DND-41 (cell line): Measurements from ENCODE around the gene SYNPO.

Source experiments
- ATAC-seq: fragments of 200-7000 bp; cut with Tn5 transposase; 3 replicates; pipeline ENCODE4 v1.9.1; 2021; ENCODE audit warnings: low read depth; ENCODE audit not compliant: insufficient read depth
- DNase-seq: peaks from one replicate; pipeline ENCODE4 v3.0.0-alpha.2; 2020
- H2AFZ ChIP-seq: 2 replicates; pipeline ENCODE4 v1.6.0; 2012; ENCODE audit warnings: low read depth, low read length
- H3K27ac ChIP-seq: 2 replicates; pipeline ENCODE4 v1.5.1; 2012; ENCODE audit warnings: low read length, inconsistent platforms
- H3K27me3 ChIP-seq: fragments of 200-600 bp; sonication (generic); 2 replicates; pipeline ENCODE4 v1.6.0; 2012; ENCODE audit warnings: low read length, mild to moderate bottlenecking, inconsistent platforms; ENCODE audit not compliant: insufficient read depth, poor library complexity
- H3K36me3 ChIP-seq: 2 replicates; pipeline ENCODE4 v1.5.1; 2012; ENCODE audit warnings: low read length, inconsistent platforms; ENCODE audit not compliant: insufficient read depth
- H3K4me1 ChIP-seq: 2 replicates; pipeline ENCODE4 v1.5.1; 2012; ENCODE audit warnings: mild to moderate bottlenecking, low read length; ENCODE audit not compliant: insufficient read depth
- H3K4me2 ChIP-seq: 2 replicates; pipeline ENCODE4 v1.6.0; 2012; ENCODE audit warnings: mild to moderate bottlenecking, moderate library complexity, low read length, inconsistent platforms; ENCODE audit not compliant: insufficient read depth
- H3K4me3 ChIP-seq, 2 experiments: fragments of 200-600 bp in 1 of 2; shearing (Covaris generic) in 1 of 2; 2 replicates each; pipeline ENCODE4 v1.5.1; 2012 to 2016; ENCODE audit warnings: inconsistent platforms in 2 of 2, low read length in 2 of 2, mild to moderate bottlenecking in 2 of 2, low read depth in 1 of 2, moderate library complexity in 1 of 2
- H3K79me2 ChIP-seq: 2 replicates; pipeline ENCODE4 v1.6.0; 2012; ENCODE audit warnings: low read length, inconsistent platforms; ENCODE audit not compliant: insufficient read depth
- H3K9ac ChIP-seq: 2 replicates; pipeline ENCODE4 v1.6.0; 2012; ENCODE audit warnings: low read depth, mild to moderate bottlenecking, inconsistent platforms, low read length, moderate library complexity
- H3K9me3 ChIP-seq: 2 replicates; pipeline ENCODE4 v1.5.1; 2012; ENCODE audit warnings: low read length, moderate library complexity, mild to moderate bottlenecking, inconsistent platforms; ENCODE audit not compliant: insufficient read depth, severe bottlenecking
- H4K20me1 ChIP-seq: 2 replicates; pipeline ENCODE4 v1.6.0; 2012; ENCODE audit warnings: low read length; ENCODE audit not compliant: insufficient read depth
- CTCF ChIP-seq: IDR thresholded peaks from 2 replicates; pipeline ENCODE4 v1.5.1; 2012; ENCODE audit warnings: borderline replicate concordance, low read length, moderate library complexity, mild to moderate bottlenecking; ENCODE audit not compliant: poor library complexity, severe bottlenecking; ENCODE audit errors: extremely low read depth
- EZH2 ChIP-seq: IDR thresholded peaks from 3 replicates; pipeline ENCODE4 v1.6.1; 2012; ENCODE audit warnings: borderline replicate concordance, low read depth, mild to moderate bottlenecking, moderate library complexity, low read length, inconsistent platforms; ENCODE audit not compliant: severe bottlenecking

SYNPO gene, protein sequence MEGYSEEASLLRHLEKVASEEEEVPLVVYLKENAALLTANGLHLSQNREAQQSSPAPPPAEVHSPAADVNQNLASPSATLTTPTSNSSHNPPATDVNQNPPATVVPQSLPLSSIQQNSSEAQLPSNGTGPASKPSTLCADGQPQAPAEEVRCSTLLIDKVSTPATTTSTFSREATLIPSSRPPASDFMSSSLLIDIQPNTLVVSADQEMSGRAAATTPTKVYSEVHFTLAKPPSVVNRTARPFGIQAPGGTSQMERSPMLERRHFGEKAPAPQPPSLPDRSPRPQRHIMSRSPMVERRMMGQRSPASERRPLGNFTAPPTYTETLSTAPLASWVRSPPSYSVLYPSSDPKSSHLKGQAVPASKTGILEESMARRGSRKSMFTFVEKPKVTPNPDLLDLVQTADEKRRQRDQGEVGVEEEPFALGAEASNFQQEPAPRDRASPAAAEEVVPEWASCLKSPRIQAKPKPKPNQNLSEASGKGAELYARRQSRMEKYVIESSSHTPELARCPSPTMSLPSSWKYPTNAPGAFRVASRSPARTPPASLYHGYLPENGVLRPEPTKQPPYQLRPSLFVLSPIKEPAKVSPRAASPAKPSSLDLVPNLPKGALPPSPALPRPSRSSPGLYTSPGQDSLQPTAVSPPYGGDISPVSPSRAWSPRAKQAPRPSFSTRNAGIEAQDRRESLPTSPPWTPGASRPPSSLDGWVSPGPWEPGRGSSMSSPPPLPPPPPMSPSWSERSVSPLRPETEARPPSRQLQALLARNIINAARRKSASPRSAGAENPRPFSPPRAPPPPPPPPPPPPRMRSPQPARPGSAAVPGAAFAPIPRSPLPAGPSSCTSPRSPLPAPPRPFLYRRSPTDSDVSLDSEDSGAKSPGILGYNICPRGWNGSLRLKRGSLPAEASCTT

GRCh38 chr5:150640311-150641005 lies at the start of gene SYNPO:
Gene SYNPO (plus strand): TSS chr5:150640660. CDS start chr5:150648276, 7,616 bp downstream.
- ATAC-seq = no peak
- Histone ChIP-seq H3K9ac (no peak within 1 kb of the TSS), H3K9me3 (no peaks in the 10 kb centered on the region), H3K4me2 (no peak within 1 kb of the TSS), H3K4me3 (no peak within 1 kb of the TSS), H2AFZ (no peak within 1 kb of the TSS), H3K36me3 (no peaks in the 10 kb centered on the region), H3K79me2 (no peaks in the 10 kb centered on the region), H3K4me1 (no peaks in the 10 kb centered on the region), H3K27ac (no peak within 1 kb of the TSS), H3K27me3 (peaks cover 23% of the 10 kb centered on the region), H4K20me1 (peaks cover 2% of the 10 kb centered on the region; the same call in 1 of the 2 replicates)
- TF ChIP-seq CTCF (no peak), EZH2 (no peak)
- no peak for DNase-seq

GRCh38 chr5:150590979-150591695 lies 49.3 kb upstream of the SYNPO start:
- Histone ChIP-seq H3K9ac (no peak overlapping the region), H3K4me3 (no peak overlapping the region), H3K27ac (no peak overlapping the region), H3K79me2 (no peaks in the 10 kb centered on the region), H2AFZ (no peak overlapping the region), H3K4me1 (no peaks in the 10 kb centered on the region), H3K27me3 (peaks cover 10% of the 10 kb centered on the region), H3K4me2 (no peak overlapping the region), H4K20me1 (no peaks in the 10 kb centered on the region), H3K9me3 (no peaks in the 10 kb centered on the region), H3K36me3 (no peaks in the 10 kb centered on the region)
- DNase-seq = no peak
- ATAC-seq = no peak
- no peak for TF ChIP-seq CTCF
- TF ChIP-seq EZH2 = no peak

GRCh38 chr5:150593593-150593992 lies 46.9 kb upstream of the SYNPO start:
- no peak overlapping the region for H3K9ac ChIP-seq

More at GRCh38 chr5:150593593-150593992, 46.9 kb upstream of the SYNPO start:
- Histone ChIP-seq H3K79me2 (no peaks in the 10 kb centered on the region), H3K4me3 (no peak overlapping the region), H3K4me1 (no peaks in the 10 kb centered on the region), H3K9me3 (no peaks in the 10 kb centered on the region), H3K4me2 (no peak overlapping the region), H2AFZ (no peak overlapping the region), H4K20me1 (no peaks in the 10 kb centered on the region), H3K36me3 (no peaks in the 10 kb centered on the region), H3K27me3 (peaks cover 10% of the 10 kb centered on the region), H3K27ac (no peak overlapping the region)
- TF ChIP-seq EZH2 = no peak
- no peak for TF ChIP-seq CTCF
- no peak for DNase-seq
- ATAC-seq = no peak
